GM23248 (cell line): ENCODE measurements around the gene NT5DC3. TPM values are rescaled to one million over a fixed set of nuclear protein-coding genes. Genes with fewer than 3 reads are reported as not detected.

Source experiments
- DNase-seq: peaks from one replicate; pipeline ENCODE4 v3.0.0-alpha.2; 2015
- H2AFZ ChIP-seq: fragments of 200-600 bp; sonication (generic); 2 replicates; pipeline ENCODE4 v1.6.1; 2016; ENCODE audit warnings: antibody characterized with exemption
- H3F3A ChIP-seq: fragments of 200-600 bp; sonication (generic); 2 replicates; pipeline ENCODE4 v1.6.1; 2016; ENCODE audit warnings: mild to moderate bottlenecking, antibody characterized with exemption, mixed run types; ENCODE audit not compliant: insufficient read depth
- H3K27ac ChIP-seq: fragments of 200-600 bp; sonication (generic); 2 replicates; pipeline ENCODE4 v1.5.1; 2016; ENCODE audit warnings: mild to moderate bottlenecking
- H3K27me3 ChIP-seq: fragments of 200-600 bp; sonication (generic); replicated peaks from 2 replicates; pipeline ENCODE4 v1.6.1; 2016; ENCODE audit warnings: mild to moderate bottlenecking; ENCODE audit not compliant: insufficient read depth
- H3K36me3 ChIP-seq: fragments of 200-600 bp; sonication (generic); 2 replicates; pipeline ENCODE4 v1.6.1; 2016; ENCODE audit warnings: low read depth, mild to moderate bottlenecking
- H3K4me1 ChIP-seq: fragments of 200-600 bp; sonication (generic); 2 replicates; pipeline ENCODE4 v1.6.1; 2016; ENCODE audit warnings: mild to moderate bottlenecking; ENCODE audit not compliant: insufficient read depth
- H3K4me2 ChIP-seq: fragments of 200-600 bp; sonication (generic); one replicate; pipeline ENCODE4 v1.6.1; 2016; ENCODE audit warnings: mild to moderate bottlenecking; ENCODE audit not compliant: unreplicated experiment
- H3K4me3 ChIP-seq: fragments of 200-600 bp; sonication (generic); 2 replicates; pipeline ENCODE4 v1.5.1; 2016; ENCODE audit warnings: mild to moderate bottlenecking
- H3K79me2 ChIP-seq: fragments of 200-600 bp; sonication (generic); 2 replicates; pipeline ENCODE4 v1.6.1; 2016; ENCODE audit warnings: mild to moderate bottlenecking; ENCODE audit not compliant: insufficient read depth
- H3K9ac ChIP-seq: fragments of 200-600 bp; sonication (generic); 2 replicates; pipeline ENCODE4 v1.6.1; 2016; ENCODE audit warnings: mild to moderate bottlenecking
- H3K9me2 ChIP-seq: fragments of 200-600 bp; sonication (generic); 2 replicates; pipeline ENCODE4 v1.6.1; 2016; ENCODE audit warnings: mixed run types, mild to moderate bottlenecking, moderate library complexity; ENCODE audit not compliant: insufficient read depth
- H3K9me3 ChIP-seq: fragments of 200-600 bp; sonication (generic); one replicate; pipeline ENCODE4 v1.6.1; 2017; ENCODE audit warnings: low read depth
- H4K20me1 ChIP-seq: fragments of 200-600 bp; sonication (generic); 2 replicates; pipeline ENCODE4 v1.6.0; 2016; ENCODE audit not compliant: insufficient read depth
- EZH2 ChIP-seq: fragments of 200-600 bp; sonication (generic); IDR thresholded peaks from 2 replicates; pipeline ENCODE4 v1.6.1; 2018; ENCODE audit warnings: antibody characterized with exemption, mild to moderate bottlenecking; ENCODE audit not compliant: insufficient read depth, poor library complexity, severe bottlenecking
- EZH2phosphoT487 ChIP-seq: fragments of 200-600 bp; sonication (generic); IDR thresholded peaks from 2 replicates; pipeline ENCODE4 v1.6.1; 2018; ENCODE audit warnings: antibody characterized with exemption, moderate library complexity, mild to moderate bottlenecking, low read depth; ENCODE audit not compliant: insufficient read depth
- WGBS, 2 experiments: methylation state at CpG; one replicate each; pipeline ENCODE4 v1.1.6; 2015 to 2017; ENCODE audit warnings: low lambda C conversion rate in 2 of 2, low coverage in 1 of 2; ENCODE audit errors: missing lambda C conversion rate in 2 of 2; 5-methylcytosine and 5-hydroxymethylcytosine counted together
- in situ Hi-C: fragments of 300-500 bp; cut with MboI; formaldehyde crosslinking; loops from 2 replicates; pipeline ENCODE4 v1.15.0; 2020
- polyA plus RNA-seq: library from polyadenylated mRNA; unstranded; fragments of >200 nt; fragmentation: Nextera tagmentation; extraction: Ambion mirVana; gene quantifications from 2 replicates; pipeline ENCODE4 v1.2.1, GENCODE V29; 2016
- total RNA-seq: library from RNA; depleted of rRNA; stranded (reverse); fragments of >200 nt; shearing (Covaris generic); gene quantifications from 2 replicates; pipeline ENCODE4 v1.2.3, GENCODE V29; 2014

Gene NT5DC3
- total and polyA plus RNA-seq, 2 experiments from 2014 or later = 3.4 to 5.2 TPM

DNA sequence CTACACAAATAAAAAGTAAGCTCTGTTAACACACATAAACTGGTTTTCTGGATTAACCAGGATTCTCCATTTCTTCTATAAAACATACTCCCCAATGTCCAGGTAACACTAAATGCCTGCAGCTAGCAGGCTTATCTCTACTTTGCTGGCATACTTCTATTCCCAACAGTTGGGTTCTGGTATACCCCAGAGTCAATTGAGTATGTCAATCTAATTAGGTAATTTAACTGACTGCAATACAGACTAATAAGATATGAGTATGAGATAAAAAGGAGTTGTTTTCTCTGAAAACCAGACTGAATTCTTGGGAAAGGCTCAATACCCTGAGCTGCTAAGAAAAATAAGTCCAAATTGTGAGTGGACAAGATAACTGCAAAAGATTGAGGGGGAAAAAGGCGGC lies 9.4 kb upstream of the NT5DC3 start:
- WGBS, 2 experiments = 60 to 84% methylated on average over 1 of the region's 1 CpG
- H3K9me2 ChIP-seq = no peaks in the 10 kb centered on the region
- no peaks in the 10 kb centered on the region for H4K20me1 ChIP-seq
- in situ Hi-C loops = no loop called here
- H3K79me2 ChIP-seq = no peaks in the 10 kb centered on the region
- H3K9me3 ChIP-seq = no peaks in the 10 kb centered on the region
- H3F3A ChIP-seq = no peaks in the 10 kb centered on the region
- H2AFZ ChIP-seq = no peak overlapping the region
- H3K36me3 ChIP-seq = no peaks in the 10 kb centered on the region
- TF ChIP-seq EZH2 (no peak), EZH2phosphoT487 (no peak)
- no peaks in the 10 kb centered on the region for H3K4me1 ChIP-seq
- H3K27me3 ChIP-seq = no peaks in the 10 kb centered on the region
- H3K9ac ChIP-seq = no peak overlapping the region
- no peak overlapping the region for H3K27ac ChIP-seq
- no peak for DNase-seq
- no peak overlapping the region for H3K4me3 ChIP-seq
- H3K4me2 ChIP-seq = no peak overlapping the region

DNA sequence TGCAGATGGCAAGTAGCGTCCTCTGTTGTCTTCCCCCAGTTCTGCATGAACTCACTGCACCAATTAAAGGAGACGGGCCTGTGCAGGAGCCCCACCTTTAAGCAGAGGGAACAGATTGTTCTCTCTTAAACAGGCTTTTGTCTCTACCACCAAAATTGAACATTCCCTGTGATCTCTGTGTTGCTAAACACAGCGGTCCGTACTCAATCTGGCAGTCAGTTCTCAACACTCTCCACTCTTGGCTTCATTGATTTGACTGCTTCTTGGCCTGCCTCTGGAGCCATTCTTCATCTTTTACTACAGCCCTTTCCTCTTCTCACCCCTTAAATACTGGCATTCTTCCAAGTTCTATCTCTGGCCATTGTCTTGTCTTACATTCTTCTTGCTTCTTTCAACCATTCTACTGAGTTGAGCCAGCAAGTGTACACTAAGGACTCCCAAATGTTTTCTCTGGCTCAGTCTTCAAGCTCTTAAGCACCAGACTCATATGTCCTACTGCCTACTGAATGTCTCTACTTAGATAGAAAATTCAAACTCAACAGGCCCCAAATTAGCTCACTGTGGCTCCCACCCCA lies 8.0 kb upstream of the NT5DC3 start:
- no peak for DNase-seq
- Histone ChIP-seq H3K4me1 (no peaks in the 10 kb centered on the region), H3K27me3 (no peaks in the 10 kb centered on the region), H3K9me2 (no peaks in the 10 kb centered on the region), H3K9ac (no peak overlapping the region), H3K36me3 (no peaks in the 10 kb centered on the region), H3K9me3 (no peaks in the 10 kb centered on the region), H3K27ac (no peak overlapping the region), H3F3A (no peaks in the 10 kb centered on the region), H4K20me1 (no peaks in the 10 kb centered on the region), H2AFZ (no peak overlapping the region), H3K4me3 (no peak overlapping the region), H3K79me2 (no peaks in the 10 kb centered on the region), H3K4me2 (no peak overlapping the region)
- TF ChIP-seq EZH2phosphoT487 (no peak), EZH2 (no peak)
- 47 to 60% methylated on average over 4 of the region's 4 CpGs for WGBS, 2 experiments
- in situ Hi-C loops = no loop called here

- Histone ChIP-seq H3K9ac (no peak overlapping the region), H3F3A (no peaks in the 10 kb centered on the region), H3K36me3 (no peaks in the 10 kb centered on the region), H3K27me3 (no peaks in the 10 kb centered on the region), H3K9me3 (no peaks in the 10 kb centered on the region), H3K27ac (no peak overlapping the region), H4K20me1 (no peaks in the 10 kb centered on the region), H3K4me2 (no peak overlapping the region), H3K4me3 (no peak overlapping the region), H3K9me2 (no peaks in the 10 kb centered on the region), H3K79me2 (no peaks in the 10 kb centered on the region), H2AFZ (no peak overlapping the region), H3K4me1 (no peaks in the 10 kb centered on the region)
- in situ Hi-C loops = no loop called here
- TF ChIP-seq EZH2 = no peak
- no peak for TF ChIP-seq EZH2phosphoT487
- no peak for DNase-seq
- WGBS, 2 experiments = 91 to 99% methylated on average over 3 of the region's 3 CpGs
These were observed 7.1 kb upstream of the NT5DC3 start for GRCh38 chr12:103848143-103848542.

DNA sequence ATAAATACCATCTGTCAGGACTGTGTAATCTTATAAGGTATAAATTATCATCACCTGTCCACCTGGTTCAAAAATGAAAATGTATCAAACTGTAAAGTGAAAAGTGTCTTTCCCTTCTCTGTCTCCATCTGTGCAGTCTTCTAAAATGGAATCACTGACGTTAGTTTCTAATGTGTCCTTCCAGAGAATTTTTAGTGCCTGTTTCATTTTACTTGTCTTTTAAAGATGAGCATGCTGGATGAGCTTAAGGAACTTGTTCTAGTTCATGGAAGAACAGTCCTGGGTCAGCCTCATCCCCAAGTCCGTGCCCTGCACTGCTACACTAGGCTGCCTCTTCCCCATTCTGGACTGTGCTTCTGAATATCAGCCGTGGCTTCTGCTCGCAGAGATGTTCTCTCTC lies 5.4 kb upstream of the NT5DC3 start:
- DNase-seq = no peak
- no peak overlapping the region for H2AFZ ChIP-seq
- H3K27me3 ChIP-seq = no peaks in the 10 kb centered on the region
- H3K79me2 ChIP-seq = no peaks in the 10 kb centered on the region
- in situ Hi-C loops = no loop called here
- no peaks in the 10 kb centered on the region for H3K9me3 ChIP-seq
- H3K4me3 ChIP-seq = no peak overlapping the region
- H3K4me2 ChIP-seq = no peak overlapping the region
- no peak overlapping the region for H3K9ac ChIP-seq
- WGBS, 2 experiments = 72 to 73% methylated on average over 4 of the region's 4 CpGs
- H3K27ac ChIP-seq = no peak overlapping the region
- no peaks in the 10 kb centered on the region; the same call in 1 of the 2 replicates for H3K4me1 ChIP-seq
- TF ChIP-seq EZH2phosphoT487 (no peak), EZH2 (no peak)
- H3K9me2 ChIP-seq = no peaks in the 10 kb centered on the region
- H3F3A ChIP-seq = no peaks in the 10 kb centered on the region
- no peaks in the 10 kb centered on the region for H3K36me3 ChIP-seq
- H4K20me1 ChIP-seq = no peaks in the 10 kb centered on the region

GRCh38 chr12:103844305-103844704 lies 3.3 kb upstream of the NT5DC3 start:
- WGBS, 2 experiments = 87% methylated on average over 3 of the region's 3 CpGs
- Histone ChIP-seq H3K79me2 (peaks cover 10% of the 10 kb centered on the region), H3K27ac (no peak overlapping the region), H4K20me1 (no peaks in the 10 kb centered on the region), H3K9me3 (no peaks in the 10 kb centered on the region), H3K4me3 (no peak overlapping the region), H3F3A (no peaks in the 10 kb centered on the region), H3K4me2 (no peak overlapping the region), H3K27me3 (no peaks in the 10 kb centered on the region), H3K9ac (no peak overlapping the region), H3K4me1 (peaks cover 8% of the 10 kb centered on the region), H3K9me2 (no peaks in the 10 kb centered on the region), H3K36me3 (no peaks in the 10 kb centered on the region), H2AFZ (no peak overlapping the region)
- no peak for DNase-seq
- in situ Hi-C loops = no loop called here
- no peak for TF ChIP-seq EZH2
- no peak for TF ChIP-seq EZH2phosphoT487
